ENCODE data around the gene CRYBB3. TPM values are rescaled to one million over a fixed set of nuclear protein-coding genes. Genes with fewer than 3 reads are reported as not detected.

CRYBB3 gene
- total and polyA plus RNA-seq, 2 donors from 2014 or later: 5.3 TPM; not detected in 1

DNA sequence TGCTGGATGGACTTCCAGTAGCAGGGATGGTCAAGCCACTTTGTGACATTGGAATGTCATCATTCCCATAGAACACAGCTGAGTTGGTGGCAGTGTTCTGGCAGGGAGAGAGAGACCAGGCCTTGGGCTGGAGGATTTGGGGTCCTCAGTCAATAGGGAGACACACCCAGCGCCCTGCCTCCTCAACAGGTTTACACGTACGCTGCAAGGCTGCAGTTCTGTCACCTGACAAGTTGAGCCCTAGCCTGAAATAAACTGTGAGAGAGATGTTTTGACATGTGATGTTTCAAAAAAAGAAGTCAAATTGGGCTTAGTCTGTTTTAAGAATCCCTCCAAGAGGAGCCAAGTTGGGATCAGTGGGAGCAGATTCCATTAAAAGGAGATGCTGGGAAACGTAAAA lies 42.9 kb upstream of the CRYBB3 start:
- no peak overlapping the region for H3K4me3 ChIP-seq (ENCODE audit: low read length in 3 of 3)
- peaks cover 0 to 4% (median 0%) of the 10 kb centered on the region in 3 donors for H3K4me1 ChIP-seq (ENCODE audit: control insufficient read depth in 2 of 3, insufficient read depth in 2 of 3, low read depth in 1 of 3, low read length in 3 of 3)
- no peak overlapping the region for H3K27ac ChIP-seq (ENCODE audit: low read depth in 2 of 2, low read length in 2 of 2)
- intact Hi-C loops (cut with DNase I): no loop called here
- H3K27me3 ChIP-seq (ENCODE audit: control insufficient read depth, insufficient read depth, low read length): no peaks in the 10 kb centered on the region
- H3K36me3 ChIP-seq (ENCODE audit: control insufficient read depth in 2 of 3, insufficient read depth in 3 of 3, low read length in 3 of 3): no peaks in the 10 kb centered on the region
- no peaks in the 10 kb centered on the region for H3K9me3 ChIP-seq (ENCODE audit: control insufficient read depth in 2 of 3, insufficient read depth in 1 of 3, low read length in 3 of 3)
- DNase-seq: no peak
- no peak for FAIRE-seq
- no peak overlapping the region for H3K9ac ChIP-seq (ENCODE audit: low read length in 3 of 3)
- TF ChIP-seq CTCF (IDR thresholded peaks at IDR 0.05; ENCODE audit: borderline replicate concordance, extremely low read depth, insufficient read depth): no peak

DNA sequence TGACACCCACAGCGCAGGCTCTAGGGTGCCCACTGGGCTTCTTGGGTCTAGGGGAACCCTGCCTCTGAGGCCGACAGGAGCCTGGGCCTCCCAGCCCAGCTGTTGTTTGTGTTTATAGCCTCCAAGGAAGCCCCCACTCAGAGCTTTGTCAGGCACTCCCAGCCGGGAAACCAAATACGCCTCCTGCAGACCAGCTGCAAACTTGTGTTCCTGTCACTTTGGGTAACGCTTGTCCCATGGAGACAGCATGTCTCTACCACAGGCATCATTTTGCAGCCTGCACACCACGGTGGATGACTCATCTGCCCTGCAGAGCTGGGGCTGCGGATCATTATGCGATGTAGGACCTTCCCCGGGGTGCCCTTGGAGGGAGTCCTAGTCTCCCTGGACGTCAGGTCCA lies 40.6 kb upstream of the CRYBB3 start:
- Histone ChIP-seq H3K4me3 (ENCODE audit: low read length in 3 of 3) (no peak overlapping the region), H3K36me3 (ENCODE audit: control insufficient read depth in 2 of 3, insufficient read depth in 3 of 3, low read length in 3 of 3) (no peaks in the 10 kb centered on the region), H3K9me3 (ENCODE audit: control insufficient read depth in 2 of 3, insufficient read depth in 1 of 3, low read length in 3 of 3) (no peaks in the 10 kb centered on the region), H3K9ac (ENCODE audit: low read length in 3 of 3) (no peak overlapping the region), H3K4me1 (ENCODE audit: control insufficient read depth in 2 of 3, insufficient read depth in 2 of 3, low read depth in 1 of 3, low read length in 3 of 3) (peaks cover 0 to 4% (median 0%) of the 10 kb centered on the region in 3 donors), H3K27ac (ENCODE audit: low read depth in 2 of 2, low read length in 2 of 2) (no peak overlapping the region), H3K27me3 (ENCODE audit: control insufficient read depth, insufficient read depth, low read length) (no peaks in the 10 kb centered on the region)
- FAIRE-seq: no peak
- intact Hi-C loops (cut with DNase I): no loop called here
- no peak for TF ChIP-seq CTCF (IDR thresholded peaks at IDR 0.05; ENCODE audit: borderline replicate concordance, extremely low read depth, insufficient read depth)
- peak in 2 of 5 donors; percentile 30 to 76 for DNase-seq

DNA sequence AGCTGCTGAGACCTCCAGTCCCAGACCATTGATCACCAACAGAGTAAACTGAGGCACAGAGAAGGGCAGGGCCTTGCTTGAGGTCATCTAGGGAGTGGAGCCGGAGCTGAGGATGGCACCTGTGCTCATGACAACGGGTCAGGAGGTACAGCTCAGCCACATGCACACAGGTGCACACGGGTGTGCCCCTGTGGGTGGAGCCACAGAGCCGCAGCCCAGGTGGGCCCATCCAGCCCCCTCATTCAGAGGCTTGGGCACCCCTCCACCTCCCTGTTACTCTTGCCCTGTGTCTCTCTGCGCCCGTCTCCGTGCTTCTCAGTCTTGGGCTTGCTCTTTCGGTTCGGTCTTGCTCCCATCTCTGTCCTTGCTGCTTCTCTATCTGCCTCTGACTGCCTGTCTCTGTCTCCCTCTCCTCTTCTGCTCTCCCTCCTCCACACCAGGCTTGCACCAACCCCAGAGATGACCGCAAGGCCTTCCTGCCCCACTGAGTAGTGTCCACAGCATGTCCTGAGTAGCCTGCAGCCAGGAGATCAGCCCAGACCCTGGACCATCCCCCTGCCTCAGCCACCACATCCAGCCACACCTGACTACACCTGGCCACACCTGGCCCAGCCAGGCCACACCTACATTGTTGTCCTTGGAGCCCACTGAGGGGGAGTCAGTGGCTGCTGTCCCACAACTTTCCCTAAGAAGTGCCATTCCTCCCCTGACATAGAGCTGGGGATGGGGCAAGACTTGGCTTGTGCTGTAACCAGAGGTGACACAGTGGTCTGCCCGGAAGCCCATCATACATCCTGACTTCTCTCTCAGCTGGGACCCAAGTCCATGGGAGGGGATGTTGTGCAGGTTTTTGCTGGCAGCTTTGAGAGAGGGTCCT lies 39.3 kb upstream of the CRYBB3 start:
- TF ChIP-seq CTCF (IDR thresholded peaks at IDR 0.05; ENCODE audit: borderline replicate concordance, extremely low read depth, insufficient read depth): no peak
- intact Hi-C loops (cut with DNase I): no loop called here
- DNase-seq (no peak), FAIRE-seq (no peak)
- H3K9me3 ChIP-seq (ENCODE audit: control insufficient read depth in 2 of 3, insufficient read depth in 1 of 3, low read length in 3 of 3): no peaks in the 10 kb centered on the region
- H3K36me3 ChIP-seq (ENCODE audit: control insufficient read depth in 2 of 3, insufficient read depth in 3 of 3, low read length in 3 of 3): no peaks in the 10 kb centered on the region
- H3K27me3 ChIP-seq (ENCODE audit: control insufficient read depth, insufficient read depth, low read length): no peaks in the 10 kb centered on the region
- H3K4me1 ChIP-seq (ENCODE audit: control insufficient read depth in 2 of 3, insufficient read depth in 2 of 3, low read depth in 1 of 3, low read length in 3 of 3): peaks cover 0 to 4% (median 0%) of the 10 kb centered on the region in 3 donors
- no peak overlapping the region for H3K27ac ChIP-seq (ENCODE audit: low read depth in 2 of 2, low read length in 2 of 2)
- H3K9ac ChIP-seq (ENCODE audit: low read length in 3 of 3): no peak overlapping the region
- H3K4me3 ChIP-seq (ENCODE audit: low read length in 3 of 3): no peak overlapping the region

Data from kidney (tissue), 14 donors.